ENCODE data around the gene FGR.
"Not testable (repeated sequence)": the region's sequence is repeated elsewhere in the genome, so short reads cannot be mapped to it uniquely, and the experiment has no call there.

FGR gene

DNA sequence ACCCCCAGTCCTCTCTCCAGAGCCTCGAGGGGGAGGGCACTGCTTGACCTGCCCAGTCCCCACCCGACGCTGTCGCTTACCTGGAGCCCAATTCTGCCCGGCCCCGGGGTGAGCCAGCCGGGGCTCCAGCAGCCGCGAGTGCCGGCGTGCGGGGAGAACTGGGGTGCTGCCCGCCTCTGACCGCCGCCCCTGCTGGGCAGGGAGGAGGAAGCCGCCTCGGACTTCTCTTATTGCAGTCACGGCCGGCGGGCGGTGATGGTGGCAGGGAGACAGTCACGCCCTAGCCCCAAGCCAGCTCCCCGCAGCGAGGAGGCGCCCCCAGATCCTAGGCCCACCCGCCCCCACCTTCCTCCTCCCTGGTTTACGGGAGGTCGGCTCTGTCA is at the start of gene FGR:
FGR (minus strand) TSS at position 201 of the 383 bp plus-strand sequence. CDS start 11,269 bp downstream, outside the sequence.
- no peak for DNase-seq

DNA sequence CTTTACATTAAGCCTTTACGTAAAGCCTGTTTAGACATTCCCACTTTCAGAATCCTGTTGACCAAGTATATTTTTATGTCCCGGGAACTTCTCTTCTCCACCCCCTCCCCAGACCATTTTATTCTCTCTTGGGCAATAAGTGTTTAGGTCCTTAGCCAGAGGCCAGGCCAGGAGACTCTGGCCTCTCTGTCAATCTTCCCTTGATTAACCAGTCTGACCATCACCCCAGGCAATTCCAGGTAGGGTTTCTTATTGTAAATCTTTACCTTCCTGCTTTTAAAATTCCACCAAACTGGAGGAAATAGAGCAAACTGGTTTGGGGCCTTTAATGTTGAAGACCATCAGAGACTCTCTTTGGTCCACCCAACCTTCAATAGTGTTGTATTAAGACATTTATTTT is 49.2 kb upstream of the FGR start:
- no peak for DNase-seq

DNA sequence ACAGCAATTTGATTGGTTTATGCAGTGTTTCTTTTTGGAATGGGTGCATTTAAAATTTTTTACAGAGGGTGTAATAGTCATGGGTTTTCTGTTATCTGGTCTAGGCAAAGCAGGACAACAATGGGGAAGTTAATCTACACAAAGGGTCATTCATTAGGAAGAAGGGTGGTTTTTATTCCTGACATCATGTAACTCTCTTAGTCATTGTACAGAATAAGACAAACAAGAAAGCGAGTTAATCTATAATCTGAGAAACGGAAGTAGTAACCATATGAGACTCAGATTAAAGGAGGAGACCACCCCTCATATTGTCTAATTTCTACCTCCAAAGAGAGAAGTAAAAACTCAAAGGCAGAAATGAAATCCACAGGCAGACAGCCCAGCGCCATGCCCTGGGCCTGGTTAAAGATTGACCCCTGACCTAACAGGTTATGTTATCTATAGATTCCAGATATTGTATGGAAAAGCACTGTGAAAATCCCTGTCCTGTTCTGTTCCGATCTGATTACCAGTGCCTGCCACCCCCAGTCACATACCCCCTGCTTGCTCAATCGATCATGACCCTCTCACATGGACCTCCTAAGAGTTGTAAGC is 47.5 kb upstream of the FGR start:
- no peak for DNase-seq

DNA sequence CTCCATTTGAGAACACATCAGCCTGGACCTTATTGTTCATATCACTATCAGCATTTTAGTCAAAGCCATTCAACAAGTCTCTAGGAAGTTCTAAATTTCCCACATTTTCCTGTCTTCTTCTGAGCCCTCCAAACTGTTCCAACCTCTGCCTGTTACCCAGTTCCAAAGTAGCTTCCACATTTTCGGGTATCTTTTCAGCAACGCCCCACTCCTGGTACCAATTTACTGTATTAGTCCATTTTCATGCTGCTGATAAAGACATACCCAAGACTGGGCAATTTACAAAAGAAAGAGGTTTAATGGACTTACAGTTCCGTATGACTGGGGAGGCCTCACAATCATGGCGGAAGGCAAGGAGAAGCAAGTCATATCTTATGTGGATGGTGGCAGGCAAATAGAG is 46.6 kb upstream of the FGR start:
- DNase-seq, result not testable (repeated sequence)

DNA sequence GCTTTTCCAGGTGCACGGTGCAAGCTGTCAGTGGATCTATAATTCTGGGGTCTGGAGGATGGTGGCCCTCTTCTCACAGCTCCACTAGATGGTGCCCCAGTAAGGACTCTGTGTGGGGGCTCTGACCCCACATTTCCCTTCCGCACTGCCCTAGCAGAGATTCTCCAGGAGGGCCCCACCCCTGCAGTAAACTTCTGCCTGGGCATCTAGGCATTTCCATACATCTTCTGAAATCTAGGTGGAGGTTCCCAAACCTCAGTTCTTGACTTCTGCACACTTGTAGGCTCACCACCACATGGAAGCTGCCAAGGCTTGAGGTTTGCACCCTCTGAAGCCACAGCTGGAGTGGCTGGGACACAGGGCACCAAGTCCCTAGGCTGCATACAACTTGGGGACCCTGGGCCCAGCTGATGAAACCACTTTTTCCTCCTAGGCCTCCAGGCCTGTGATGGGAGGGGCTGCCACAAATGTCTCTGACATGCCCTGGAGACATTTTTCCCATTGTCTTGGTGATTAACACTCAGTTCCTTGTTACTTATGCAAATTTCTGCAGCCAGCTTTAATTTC is 45.3 kb upstream of the FGR start:
- DNase-seq, result not testable (repeated sequence)

DNA sequence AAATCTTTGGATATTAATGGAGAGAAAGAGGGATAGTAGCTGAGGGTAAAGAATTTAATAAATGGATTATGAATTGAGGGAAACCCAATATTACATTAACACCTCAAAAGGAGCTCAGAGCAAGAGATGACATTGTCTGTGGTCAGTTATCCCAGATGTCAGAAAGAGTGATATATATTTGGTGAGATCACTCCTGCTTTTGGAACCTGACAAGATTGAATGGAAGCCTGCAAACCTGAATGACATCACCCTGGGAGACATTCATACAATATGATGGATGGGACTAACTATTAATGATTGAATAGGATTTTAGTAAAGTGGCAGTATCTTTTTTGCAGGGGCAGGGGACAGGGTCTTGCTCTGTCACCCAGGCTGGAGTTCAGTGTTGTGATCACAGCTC is 43.8 kb upstream of the FGR start:
- DNase-seq, result no peak

DNA sequence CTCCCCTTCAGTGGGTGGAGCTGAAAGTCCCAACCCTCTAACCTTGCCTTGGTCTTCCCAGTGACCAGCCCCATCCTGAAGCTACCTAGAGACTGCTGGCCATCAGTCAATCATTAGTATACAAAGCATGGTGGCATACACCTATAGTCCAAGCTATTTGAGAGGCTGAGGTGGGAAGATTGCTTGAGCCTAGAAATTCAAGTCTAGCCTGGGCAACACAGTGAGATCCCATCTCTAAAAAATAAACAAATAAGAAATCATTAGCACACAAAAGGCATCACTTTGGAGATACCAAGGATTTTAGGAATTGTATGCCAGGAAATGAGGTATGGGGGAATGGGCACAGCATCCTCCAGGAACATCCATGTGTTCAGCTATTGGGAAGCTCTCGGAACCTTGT is 41.4 kb upstream of the FGR start:
- DNase-seq, result no peak

DNA sequence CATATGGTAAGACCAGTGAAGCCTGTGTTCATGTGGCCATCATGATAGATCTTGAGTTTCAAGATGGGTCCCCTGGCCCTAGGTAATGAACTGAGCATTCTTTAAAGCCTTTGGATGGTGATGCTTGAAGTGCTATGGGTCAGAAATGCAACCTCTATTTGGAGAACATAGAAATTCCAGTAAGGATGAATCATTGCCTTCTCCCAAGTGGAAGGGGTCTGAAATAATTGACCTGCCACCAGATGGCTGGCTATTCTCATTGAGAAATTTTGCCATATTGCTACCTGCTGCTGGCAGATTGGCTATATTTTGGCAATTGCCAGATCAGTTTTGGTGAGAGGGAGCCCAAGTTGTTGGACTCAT is 37.7 kb upstream of the FGR start:
- no peak for DNase-seq

DNA sequence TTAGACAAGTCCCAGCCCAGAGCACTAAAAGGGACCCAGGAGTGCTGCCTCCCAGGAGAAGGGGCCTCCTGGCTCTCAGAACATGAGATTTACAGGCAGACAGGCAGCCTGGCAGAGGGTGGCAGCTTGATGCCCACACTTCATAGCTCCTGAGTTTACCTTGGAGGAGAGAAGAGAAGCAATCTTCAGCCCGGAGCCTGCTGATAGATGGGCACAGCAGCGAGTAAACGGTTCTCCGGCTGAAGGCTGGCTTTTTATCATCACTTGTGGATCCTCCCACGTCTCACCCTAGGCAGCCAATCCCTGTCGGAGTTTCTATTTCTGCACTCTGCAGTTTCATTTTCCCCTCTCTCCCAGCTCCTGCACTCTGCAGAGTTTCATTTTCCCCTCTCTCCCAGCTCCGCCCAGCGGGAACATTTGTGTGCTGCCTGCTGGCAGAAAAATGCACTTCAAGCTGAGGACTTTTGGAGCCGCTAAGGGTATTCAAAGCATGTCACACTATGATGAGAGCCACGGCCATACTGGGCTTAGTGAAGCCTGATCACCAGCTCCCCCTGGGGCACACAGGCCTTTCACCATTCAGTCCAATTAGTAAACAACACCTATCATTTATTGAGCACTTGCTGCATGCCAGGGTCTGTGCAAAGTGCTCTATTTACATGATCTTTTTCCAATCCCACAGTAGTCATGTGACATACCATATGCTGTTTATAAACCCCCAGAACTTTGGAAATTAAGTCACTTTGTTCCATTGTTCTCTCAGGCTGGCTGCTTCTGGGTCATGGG is 37.2 kb upstream of the FGR start, which contains the start of gene IFI6:
IFI6 (minus strand) TSS at position 229 of the 786 bp plus-strand sequence. CDS start 2,878 bp downstream, outside the sequence.
- peak; percentile 86 for DNase-seq

DNA sequence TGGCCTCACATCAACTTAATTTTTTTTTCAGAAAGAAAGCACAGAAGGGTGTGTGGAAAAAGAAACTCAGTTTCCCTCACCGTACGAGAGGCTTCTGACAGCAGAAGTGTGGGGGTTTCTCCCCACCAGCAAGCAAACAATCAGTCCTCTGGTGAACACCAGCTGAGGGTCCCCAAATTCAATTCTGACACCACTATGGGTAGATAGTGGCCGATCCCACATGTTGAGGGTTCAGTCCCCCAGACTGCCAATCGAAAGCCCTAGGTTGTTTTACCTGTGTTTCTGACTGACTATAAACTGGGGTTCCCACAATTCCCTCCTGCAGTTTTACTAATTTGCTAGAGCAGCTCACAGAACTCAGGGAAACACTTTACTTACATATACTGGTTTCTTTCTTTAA is 34.9 kb upstream of the FGR start:
- peak; percentile 55 for DNase-seq

DNA sequence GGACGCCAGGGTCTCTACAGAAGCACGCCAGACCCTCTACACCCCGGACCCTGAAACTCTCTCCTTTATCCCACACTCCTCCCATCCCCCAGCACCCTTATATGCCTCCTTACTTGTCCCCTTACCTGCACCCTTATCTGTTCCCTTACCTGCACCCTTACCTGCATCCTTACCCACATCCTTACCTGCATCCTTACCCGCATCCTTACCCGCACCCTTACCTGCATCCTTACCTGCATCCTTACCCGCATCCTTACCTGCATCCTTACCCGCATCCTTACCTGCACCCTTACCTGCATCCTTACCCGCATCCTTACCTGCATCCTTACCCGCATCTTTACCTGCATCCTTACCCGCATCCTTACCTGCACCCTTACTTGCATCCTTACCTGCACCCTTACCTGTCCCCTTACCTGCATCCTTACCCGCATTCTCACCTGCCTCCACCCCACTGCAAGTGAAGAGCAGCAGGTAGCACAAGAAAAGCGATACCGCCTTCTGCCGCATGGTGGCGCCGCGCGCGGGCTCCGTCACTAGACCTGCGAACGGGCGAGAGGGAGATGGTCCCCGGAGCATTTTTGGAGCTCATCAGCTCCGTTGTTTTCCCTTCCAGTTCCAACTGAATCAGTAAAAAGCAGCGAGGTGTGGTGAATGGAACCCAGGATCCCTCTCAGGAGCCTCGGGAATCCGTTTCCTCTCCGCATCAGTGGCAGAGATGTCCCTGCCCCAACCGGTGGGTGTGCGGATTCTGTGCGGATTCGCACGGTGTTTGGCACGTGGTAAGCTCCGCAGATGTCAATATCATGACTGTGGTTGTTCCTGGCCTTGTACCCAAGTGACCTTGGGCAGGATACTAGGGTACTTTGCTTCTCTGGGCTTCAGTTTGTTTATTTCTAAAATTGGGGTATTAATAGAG is 34.1 kb upstream of the FGR start:
- DNase-seq, result peak; percentile 97

DNA sequence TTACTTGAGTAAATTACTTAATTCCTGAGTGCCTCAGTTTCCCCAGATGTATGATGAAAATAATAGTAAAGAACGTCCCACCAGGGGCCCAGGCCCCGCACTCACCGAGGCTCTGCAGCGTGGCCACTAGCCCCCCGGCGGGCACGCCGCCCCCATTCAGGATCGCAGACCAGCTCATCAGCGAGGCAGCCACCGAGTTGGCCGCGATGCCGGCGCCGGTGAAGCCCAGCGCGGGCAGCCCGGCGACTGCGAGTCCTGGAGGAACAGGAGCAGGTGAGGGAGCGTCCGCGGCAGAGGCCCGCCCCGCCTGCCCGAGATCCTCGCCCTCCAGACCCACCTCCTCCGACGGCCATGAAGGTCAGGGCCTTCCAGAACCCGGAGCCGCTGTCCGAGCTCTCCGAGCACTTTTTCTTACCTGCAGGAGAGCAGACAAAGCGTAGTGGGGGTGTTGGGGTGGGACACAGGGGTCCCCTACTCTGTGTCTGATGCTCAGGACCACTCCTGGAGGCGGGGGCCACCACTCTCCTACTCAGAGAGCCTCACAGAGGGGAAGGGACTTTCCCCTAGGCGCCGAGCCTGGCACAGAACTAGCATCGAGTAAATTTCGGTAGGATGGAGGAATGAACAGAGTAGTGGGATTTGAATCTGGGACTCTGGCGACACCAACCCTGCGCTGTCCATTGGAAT is 33.3 kb upstream of the FGR start:
- DNase-seq, result peak; percentile 51

DNA sequence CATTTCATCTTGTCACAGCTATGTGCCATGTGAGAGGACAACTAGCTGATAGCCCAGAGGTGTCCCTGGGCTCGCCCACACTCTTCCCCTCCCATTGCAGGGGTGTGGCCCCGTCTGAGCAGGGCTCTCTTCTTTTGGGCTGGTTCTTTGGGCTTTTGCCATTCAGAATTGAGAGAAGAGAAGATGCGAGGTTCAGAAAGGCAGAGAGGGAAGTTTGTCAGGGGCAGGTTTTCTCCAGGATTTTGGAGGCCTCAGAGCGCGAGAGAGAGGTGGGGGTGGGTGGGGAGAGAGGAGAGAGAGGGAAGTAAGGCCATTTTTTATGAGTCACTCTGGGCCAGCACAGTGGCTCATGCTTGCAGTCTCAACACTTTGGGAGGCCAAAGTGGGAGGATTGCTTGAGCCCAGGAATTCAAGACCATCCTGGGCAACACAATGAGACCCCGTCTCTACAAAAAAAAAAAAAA is 31.8 kb upstream of the FGR start:
- no peak for DNase-seq

DNA sequence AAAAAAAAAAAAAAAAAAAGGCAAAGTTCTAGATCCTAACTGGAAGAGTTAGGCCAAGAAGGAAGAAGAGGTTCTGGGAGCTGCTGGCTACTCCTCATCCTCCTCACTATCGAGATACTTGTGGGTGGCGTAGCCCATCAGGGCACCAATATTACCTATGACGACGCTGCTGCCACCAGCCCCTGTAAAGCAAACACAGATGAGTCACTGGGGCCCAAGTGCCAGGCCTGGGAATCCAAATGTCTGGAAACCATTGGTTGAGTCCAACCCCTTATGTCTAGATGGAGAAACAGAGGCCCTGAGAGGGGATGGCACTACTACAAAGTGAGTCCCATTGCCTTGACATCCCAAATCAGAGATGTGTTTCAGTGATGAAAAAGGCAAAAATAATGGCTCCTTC is 31.3 kb upstream of the FGR start:
- DNase-seq, result no peak

DNA sequence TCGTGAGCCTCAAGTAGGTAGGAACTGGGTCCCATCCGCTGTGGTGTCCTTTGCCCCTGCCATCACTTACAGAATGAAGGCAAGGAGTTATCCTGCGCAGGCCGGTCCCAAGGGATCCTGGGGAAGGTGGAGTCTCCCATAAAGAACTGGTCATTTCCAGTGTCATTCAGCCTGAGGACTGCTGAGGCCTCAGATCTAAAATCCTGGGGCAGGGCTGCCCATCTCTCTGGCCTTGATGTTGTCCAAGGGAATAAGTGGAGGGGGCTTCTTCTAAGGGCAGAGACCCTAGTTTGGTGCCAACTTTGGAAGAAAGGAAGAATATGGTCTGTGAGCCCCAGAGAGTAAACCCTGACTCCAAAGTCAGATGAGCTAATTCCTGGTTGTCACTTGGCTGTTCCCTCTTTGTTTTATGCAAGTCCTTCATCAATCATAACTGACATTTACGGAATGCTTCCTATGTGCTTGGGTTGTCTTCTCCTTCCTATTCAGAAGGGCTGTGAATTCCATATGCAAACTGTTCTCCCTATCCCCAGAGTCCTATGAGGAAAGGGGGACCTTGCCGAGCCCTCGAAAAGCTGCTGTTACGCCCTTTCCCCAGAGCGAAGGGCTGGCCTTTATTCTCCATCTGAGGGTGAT is 30.1 kb upstream of the FGR start:
- DNase-seq, result no peak

DNA sequence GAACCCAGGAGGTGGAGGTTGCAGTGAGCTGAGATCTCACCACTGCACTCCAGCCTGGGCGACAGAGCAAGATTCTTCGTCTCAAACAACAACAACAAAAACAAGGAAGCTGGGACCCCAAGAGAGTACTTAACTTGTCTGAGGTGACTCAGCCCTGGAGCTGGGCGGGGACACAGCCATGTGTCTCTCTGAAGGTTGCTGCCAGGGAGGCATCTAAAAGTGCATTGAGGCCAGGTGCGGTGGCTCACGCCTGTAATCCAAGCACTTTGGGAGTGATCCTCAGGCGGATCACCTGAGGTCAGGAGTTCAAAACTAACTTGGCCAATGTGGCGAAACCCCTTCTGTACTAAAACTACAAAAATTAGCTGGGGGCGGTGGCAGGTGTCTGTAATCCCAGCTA is 29.3 kb upstream of the FGR start:
- DNase-seq, result no peak

DNA sequence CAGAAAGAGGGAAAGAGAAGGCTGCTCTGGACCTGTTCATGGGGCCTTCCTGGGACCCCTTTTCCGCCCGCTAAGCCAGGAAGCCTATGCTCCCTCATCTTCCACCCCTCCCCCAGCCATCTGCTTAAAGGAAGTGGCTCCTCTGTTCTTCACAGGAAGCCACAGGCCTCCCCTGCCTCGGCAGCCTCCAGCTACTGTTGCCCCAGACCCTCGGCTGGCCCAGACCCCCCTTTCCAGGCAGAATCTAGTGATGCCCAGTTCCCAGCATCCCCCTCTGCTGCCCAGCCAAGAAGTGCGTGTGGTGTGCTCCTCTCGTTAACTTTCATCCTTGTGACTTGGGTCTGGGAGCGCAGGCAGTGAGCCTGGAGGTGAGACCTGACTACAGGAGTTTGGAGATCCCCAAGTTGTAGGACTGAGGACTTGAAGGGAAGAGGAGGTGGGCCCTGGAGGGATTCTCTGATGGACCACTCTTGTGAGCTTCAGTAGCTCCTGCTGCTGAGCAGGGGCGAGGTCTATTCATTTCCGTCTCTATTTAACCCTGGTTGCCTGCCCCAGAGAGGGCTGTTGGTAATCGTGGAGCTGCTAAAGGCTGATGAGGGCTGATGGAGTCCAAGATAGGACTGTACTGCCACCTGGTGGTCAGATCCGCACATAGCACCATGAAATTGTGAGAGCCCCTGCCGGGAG is 27.9 kb upstream of the FGR start:
- DNase-seq, result peak; percentile 99

DNA sequence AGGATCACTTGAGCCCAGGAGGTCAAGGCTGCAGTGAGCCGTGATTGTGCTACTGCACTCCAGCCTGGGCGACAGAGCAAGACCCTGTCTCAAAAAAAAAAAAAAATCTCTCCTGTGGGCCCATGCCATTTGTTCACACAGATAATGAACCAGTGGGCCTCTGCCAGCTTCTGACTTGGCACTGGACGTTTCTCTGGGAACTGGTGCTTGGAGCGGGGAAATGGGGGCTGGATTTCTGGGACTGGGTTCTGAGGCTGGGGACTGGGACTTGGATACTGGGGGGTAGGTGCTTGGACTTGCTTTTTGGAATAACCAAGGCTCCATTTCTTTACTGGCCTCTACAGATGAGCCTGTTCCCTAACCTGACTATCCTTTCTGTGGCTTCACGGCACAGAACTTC is 27.3 kb upstream of the FGR start:
- DNase-seq, result no peak

DNA sequence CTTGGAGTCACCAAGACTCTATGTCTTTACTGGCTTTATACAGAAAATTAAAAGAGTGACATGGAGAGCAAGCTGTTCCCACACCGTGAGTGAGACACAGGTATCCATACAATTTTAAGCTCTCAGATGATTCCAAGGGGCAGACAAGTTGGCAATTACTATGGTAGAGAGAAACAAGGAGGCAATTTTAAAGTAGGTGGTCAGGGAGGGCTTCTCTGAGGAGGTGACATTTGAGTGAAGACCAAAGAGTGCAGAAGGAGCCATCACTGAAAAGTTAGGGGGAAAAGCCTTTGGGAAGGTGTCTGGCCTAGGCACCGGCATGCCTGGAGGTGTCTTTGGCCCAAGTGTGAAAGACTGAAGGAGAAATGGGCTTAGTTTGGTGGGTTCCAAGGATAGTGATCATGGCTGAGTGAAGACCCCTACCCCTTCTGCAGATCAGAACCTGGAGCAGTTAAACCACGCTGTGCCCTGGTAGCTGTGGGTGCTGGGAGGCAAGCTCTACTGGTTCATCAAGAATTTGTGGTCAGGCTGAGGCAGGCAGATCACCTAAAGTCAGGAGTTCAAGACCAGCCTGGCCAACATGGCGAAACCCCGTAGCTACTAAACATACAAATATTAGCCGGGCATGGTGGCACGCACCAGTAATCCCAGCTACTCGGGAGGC is 26.6 kb upstream of the FGR start:
- no peak for DNase-seq

DNA sequence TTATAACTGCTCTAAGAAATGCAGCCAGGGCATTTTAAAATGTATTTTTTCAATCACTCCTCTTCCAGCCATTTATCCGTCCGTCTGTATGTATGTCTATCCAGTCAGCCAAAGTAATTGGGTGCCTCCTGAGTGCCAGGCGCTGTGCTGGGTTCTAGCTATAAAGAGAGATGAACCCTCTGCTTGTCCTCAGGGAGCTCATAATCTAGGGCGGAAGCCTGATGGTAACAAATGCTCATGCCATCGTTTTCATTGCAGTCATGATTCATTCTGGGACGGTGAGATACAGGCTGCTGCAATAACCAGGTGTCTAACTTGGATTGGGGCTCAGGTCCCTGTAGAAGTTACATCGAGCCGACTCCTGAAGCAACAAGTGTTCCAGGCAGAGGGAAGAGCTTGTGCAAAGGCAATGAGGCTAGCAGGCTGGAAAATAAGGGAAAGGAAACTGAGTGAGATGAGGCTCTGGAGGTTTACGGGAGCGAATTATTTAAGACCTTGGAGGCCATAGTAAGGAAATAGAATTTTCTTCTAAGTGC is 25.4 kb upstream of the FGR start:
- no peak for DNase-seq

All from activated CD8-positive, alpha-beta memory T cell treated with anti-CD3 and anti-CD28 coated beads for 24 hours (primary cell).